PC-3 (cell line): ENCODE measurements around the gene SPATA7.

Experiments used
- EZH2phosphoT487 ChIP-seq: fragments of 300-600 bp; sonication (generic); IDR thresholded peaks from 2 replicates; pipeline ENCODE4 v1.6.1; 2018; ENCODE audit warnings: mild to moderate bottlenecking, antibody characterized with exemption, low read length, borderline replicate concordance
- TF ChIP-seq, protein P1 (sequence below): fragments of 300-600 bp; sonication (generic); conservative IDR thresholded peaks from 2 replicates; pipeline ENCODE4 v1.5.1; 2017; ENCODE audit warnings: antibody characterized with exemption, low read depth, mild to moderate bottlenecking, low read length

DNA sequence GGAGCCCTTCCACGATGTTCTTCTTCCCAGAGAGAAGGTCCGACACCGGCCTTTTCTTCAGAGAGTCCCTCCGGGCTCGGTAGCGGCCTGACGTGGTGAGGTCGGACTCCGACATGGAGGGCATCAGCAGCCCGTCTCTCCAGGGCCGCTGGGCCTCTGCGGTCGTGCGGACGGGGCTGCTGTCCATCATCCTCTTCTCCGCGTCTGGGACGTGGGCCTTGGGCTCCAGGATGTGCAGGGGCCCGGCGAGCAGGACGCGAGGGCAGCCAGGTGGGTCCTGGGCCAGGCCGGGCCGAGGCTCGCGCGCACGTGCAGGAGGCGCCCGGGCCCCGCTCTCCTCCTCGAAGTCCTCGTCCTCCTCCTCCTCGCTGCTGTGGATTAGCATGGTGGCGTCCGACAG lies 93.5 kb downstream of the SPATA7 start:
- TF ChIP-seq, protein P1, sequence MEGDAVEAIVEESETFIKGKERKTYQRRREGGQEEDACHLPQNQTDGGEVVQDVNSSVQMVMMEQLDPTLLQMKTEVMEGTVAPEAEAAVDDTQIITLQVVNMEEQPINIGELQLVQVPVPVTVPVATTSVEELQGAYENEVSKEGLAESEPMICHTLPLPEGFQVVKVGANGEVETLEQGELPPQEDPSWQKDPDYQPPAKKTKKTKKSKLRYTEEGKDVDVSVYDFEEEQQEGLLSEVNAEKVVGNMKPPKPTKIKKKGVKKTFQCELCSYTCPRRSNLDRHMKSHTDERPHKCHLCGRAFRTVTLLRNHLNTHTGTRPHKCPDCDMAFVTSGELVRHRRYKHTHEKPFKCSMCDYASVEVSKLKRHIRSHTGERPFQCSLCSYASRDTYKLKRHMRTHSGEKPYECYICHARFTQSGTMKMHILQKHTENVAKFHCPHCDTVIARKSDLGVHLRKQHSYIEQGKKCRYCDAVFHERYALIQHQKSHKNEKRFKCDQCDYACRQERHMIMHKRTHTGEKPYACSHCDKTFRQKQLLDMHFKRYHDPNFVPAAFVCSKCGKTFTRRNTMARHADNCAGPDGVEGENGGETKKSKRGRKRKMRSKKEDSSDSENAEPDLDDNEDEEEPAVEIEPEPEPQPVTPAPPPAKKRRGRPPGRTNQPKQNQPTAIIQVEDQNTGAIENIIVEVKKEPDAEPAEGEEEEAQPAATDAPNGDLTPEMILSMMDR, result no peak
- TF ChIP-seq EZH2phosphoT487, result no peak
